Fibroblast of lung (primary cell): Measurements from ENCODE around the gene SMIM38. TPM values are rescaled to one million over a fixed set of nuclear protein-coding genes. Genes with fewer than 3 reads are reported as not detected.

Experiments
- DNase-seq, 2 donors: peaks; one replicate each; pipeline versions ENCODE4 v3.0.0 to v3.0.0-alpha.2; 2010; ENCODE audit warnings: low read depth in 2 of 2
- H2AFZ ChIP-seq: 2 replicates; pipeline ENCODE4 v1.5.1; 2012; ENCODE audit warnings: low read length, control low read depth, inconsistent platforms
- H3K27ac ChIP-seq: 2 replicates; pipeline ENCODE4 v1.5.1; 2011; ENCODE audit warnings: low read length, control low read depth; ENCODE audit not compliant: insufficient read depth
- H3K27me3 ChIP-seq: 2 replicates; pipeline ENCODE4 v1.5.1; 2011; ENCODE audit warnings: mild to moderate bottlenecking, low read length; ENCODE audit not compliant: control insufficient read depth, insufficient read depth
- H3K36me3 ChIP-seq: 2 replicates; pipeline ENCODE4 v1.5.1; 2011; ENCODE audit warnings: low read length; ENCODE audit not compliant: control insufficient read depth, insufficient read depth
- H3K4me1 ChIP-seq: 2 replicates; pipeline ENCODE4 v1.5.1; 2011; ENCODE audit warnings: low read length; ENCODE audit not compliant: control insufficient read depth, insufficient read depth; ENCODE audit errors: extremely low read depth
- H3K4me2 ChIP-seq: 2 replicates; pipeline ENCODE4 v1.5.1; 2011; ENCODE audit warnings: low read length, control low read depth; ENCODE audit not compliant: insufficient read depth; ENCODE audit errors: extremely low read depth
- H3K4me3 ChIP-seq, 4 experiments: fragments of 200-600 bp in 1 of 4; sonication (generic) in 1 of 4; replicated peaks in 1 of 4; 2 replicates each; pipeline ENCODE4 v1.5.1; 2011 to 2016; ENCODE audit warnings: low read length in 4 of 4, low read depth in 3 of 4, mild to moderate bottlenecking in 3 of 4, control low read depth in 2 of 4, inconsistent platforms in 1 of 4, mixed read lengths in 1 of 4; ENCODE audit not compliant: insufficient read depth in 1 of 4; ENCODE audit errors: control extremely low read depth in 1 of 4
- H3K79me2 ChIP-seq: 2 replicates; pipeline ENCODE4 v1.5.1; 2012; ENCODE audit warnings: mild to moderate bottlenecking, low read length, inconsistent platforms; ENCODE audit not compliant: control insufficient read depth, insufficient read depth
- H3K9ac ChIP-seq: 2 replicates; pipeline ENCODE4 v1.5.1; 2011; ENCODE audit warnings: mild to moderate bottlenecking, low read length, control low read depth; ENCODE audit not compliant: insufficient read depth
- H3K9me3 ChIP-seq: 2 replicates; pipeline ENCODE4 v1.5.1; 2012; ENCODE audit warnings: low read depth, low read length; ENCODE audit not compliant: control insufficient read depth, insufficient read depth
- H4K20me1 ChIP-seq: 2 replicates; pipeline ENCODE4 v1.5.1; 2011; ENCODE audit warnings: low read length; ENCODE audit not compliant: control insufficient read depth, insufficient read depth; ENCODE audit errors: extremely low read depth
- EZH2 ChIP-seq: IDR thresholded peaks from 2 replicates; pipeline ENCODE4 v1.5.1; 2012; ENCODE audit warnings: low read length, control low read depth, mild to moderate bottlenecking; ENCODE audit errors: missing control alignments
- polyA plus RNA-seq, 2 donors: library from polyadenylated mRNA; depleted of rRNA in 1 of 2; stranded (reverse) in 1 of 2; unstranded in 1 of 2; fragments of >200 nt; gene quantifications; 2 replicates each; pipeline ENCODE4 v1.2.1, GENCODE V29; 2011 to 2012; ENCODE audit warnings: missing spikeins in 1 of 2
- total RNA-seq: library from RNA; depleted of rRNA; stranded (reverse); fragments of >200 nt; gene quantifications from 2 replicates; pipeline ENCODE4 v1.2.1, GENCODE V29; 2014
- TF ChIP-seq, protein P1 (sequence below), 2 donors: IDR thresholded peaks in 1 of 2; conservative IDR thresholded peaks in 1 of 2; 1 replicate in 1 of 2; 2 replicates in 1 of 2; pipeline ENCODE4 v1.5.1; 2011 to 2012; ENCODE audit warnings: low read length in 2 of 2, control low read depth in 1 of 2, inconsistent platforms in 1 of 2, low read depth in 1 of 2, mild to moderate bottlenecking in 1 of 2

SMIM38 gene
- total and polyA plus RNA-seq, 2 donors (not counting 1 experiment from before 2014, with no cell fraction given), result 0.06 to 0.33 TPM

GRCh38 chr11:69204941-69205742 is 49.4 kb downstream of the SMIM38 start:
- no peak for DNase-seq
- Histone ChIP-seq H3K79me2 (no peaks in the 10 kb centered on the region), H3K9me3 (no peaks in the 10 kb centered on the region), H3K4me3 (no peak overlapping the region), H3K36me3 (no peaks in the 10 kb centered on the region), H2AFZ (no peak overlapping the region), H3K9ac (no peak overlapping the region), H3K4me2 (no peak overlapping the region), H3K4me1 (no peaks in the 10 kb centered on the region), H4K20me1 (no peaks in the 10 kb centered on the region), H3K27ac (no peak overlapping the region), H3K27me3 (peaks cover 5% of the 10 kb centered on the region)
- TF ChIP-seq, protein P1, sequence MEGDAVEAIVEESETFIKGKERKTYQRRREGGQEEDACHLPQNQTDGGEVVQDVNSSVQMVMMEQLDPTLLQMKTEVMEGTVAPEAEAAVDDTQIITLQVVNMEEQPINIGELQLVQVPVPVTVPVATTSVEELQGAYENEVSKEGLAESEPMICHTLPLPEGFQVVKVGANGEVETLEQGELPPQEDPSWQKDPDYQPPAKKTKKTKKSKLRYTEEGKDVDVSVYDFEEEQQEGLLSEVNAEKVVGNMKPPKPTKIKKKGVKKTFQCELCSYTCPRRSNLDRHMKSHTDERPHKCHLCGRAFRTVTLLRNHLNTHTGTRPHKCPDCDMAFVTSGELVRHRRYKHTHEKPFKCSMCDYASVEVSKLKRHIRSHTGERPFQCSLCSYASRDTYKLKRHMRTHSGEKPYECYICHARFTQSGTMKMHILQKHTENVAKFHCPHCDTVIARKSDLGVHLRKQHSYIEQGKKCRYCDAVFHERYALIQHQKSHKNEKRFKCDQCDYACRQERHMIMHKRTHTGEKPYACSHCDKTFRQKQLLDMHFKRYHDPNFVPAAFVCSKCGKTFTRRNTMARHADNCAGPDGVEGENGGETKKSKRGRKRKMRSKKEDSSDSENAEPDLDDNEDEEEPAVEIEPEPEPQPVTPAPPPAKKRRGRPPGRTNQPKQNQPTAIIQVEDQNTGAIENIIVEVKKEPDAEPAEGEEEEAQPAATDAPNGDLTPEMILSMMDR (conservative IDR thresholded peaks at IDR 0.05 in 1 of 2, IDR thresholded peaks at IDR 0.05 in 1 of 2; ENCODE audit: low read depth in 1 of 2, low read length in 2 of 2), result no peak
- TF ChIP-seq EZH2, result no peak

Other genes starting within 250 kb of the SMIM38 start
- gene MRGPRD, start 174.9 kb upstream of the SMIM38 start, total RNA-seq, result not detected in 2 replicates
- gene MRGPRD, start 174.9 kb upstream of the SMIM38 start, polyA plus RNA-seq, result not detected in 2 replicates
- 63.9 and 84.2 TPM in 2 replicates for gene MRGPRF, start 142.7 kb upstream of the SMIM38 start, total RNA-seq
- gene MRGPRF, start 142.7 kb upstream of the SMIM38 start, polyA plus RNA-seq, result 47.5 and 88.1 TPM in 2 replicates
- 8.7 and 11.7 TPM in 2 replicates for gene TPCN2, start 107.0 kb upstream of the SMIM38 start, total RNA-seq
- 7.7 and 9.7 TPM in 2 replicates for gene TPCN2, start 107.0 kb upstream of the SMIM38 start, polyA plus RNA-seq
- gene MYEOV, start 138.2 kb downstream of the SMIM38 start, total RNA-seq, result 1.2 TPM in 1 of 2 replicates, not detected in the other
- gene MYEOV, start 138.2 kb downstream of the SMIM38 start, polyA plus RNA-seq, result 7.3 and 11.7 TPM in 2 replicates